Ovary (tissue), 9 donors: ENCODE measurements around the gene ZNF184. TPM values are rescaled to one million over a fixed set of nuclear protein-coding genes. Genes with fewer than 3 reads are reported as not detected.

Source experiments
- DNase-seq, 5 donors: peaks; one replicate each; pipeline ENCODE4 v3.0.0-alpha.2; 2019 to 2020
- H3K27ac ChIP-seq, 2 donors: fragments of 200-600 bp; one replicate each; pipeline versions ENCODE4 v1.5.1 to v1.8.0; 2019 to 2022
- H3K27me3 ChIP-seq: fragments of 200-600 bp; one replicate; pipeline ENCODE4 v1.8.0; 2022
- H3K36me3 ChIP-seq: fragments of 200-600 bp; sonication (generic); one replicate; pipeline ENCODE4 v1.5.1; 2019
- H3K4me1 ChIP-seq: one replicate; pipeline ENCODE4 v1.8.1; 2013; ENCODE audit warnings: mild to moderate bottlenecking, moderate library complexity; ENCODE audit not compliant: insufficient read depth
- H3K4me3 ChIP-seq: fragments of 200-600 bp; sonication (generic); one replicate; pipeline ENCODE4 v1.5.1; 2017
- H3K9me3 ChIP-seq, 2 donors: fragments of 200-600 bp in 1 of 2; sonication (generic) in 1 of 2; one replicate each; pipeline versions ENCODE4 v1.5.1 to v1.8.1; 2013 to 2019; ENCODE audit warnings: mild to moderate bottlenecking in 1 of 2, moderate library complexity in 1 of 2
- EP300 ChIP-seq: sonication (generic); formaldehyde crosslinking; IDR thresholded peaks from one replicate; pipeline ENCODE4 v1.6.1; 2017; ENCODE audit warnings: antibody characterized with exemption
- POLR2A ChIP-seq: fragments of 450-650 bp; IDR thresholded peaks from one replicate; pipeline ENCODE4 v1.6.1; 2017; ENCODE audit warnings: antibody characterized with exemption, mild to moderate bottlenecking, moderate library complexity
- WGBS, 3 donors: extraction: QIAGEN DNeasy Blood & Tissue Kit in 1 of 3; methylation state at CpG; one replicate each; pipeline versions ENCODE4 v1.1.5 to v1.1.7; 2013 to 2017; 5-methylcytosine and 5-hydroxymethylcytosine counted together
- intact Hi-C, 4 donors: fragments of 100-400 bp; cut with DNase I; formaldehyde crosslinking; loops; one replicate each; pipeline versions ENCODE4 v1.11.0 to v1.15.1; 2022 to 2023
- polyA plus RNA-seq, 2 donors: library from polyadenylated mRNA; stranded (reverse); fragments of 200-250 nt in 1 of 2; fragments of 350-450 nt in 1 of 2; fragmentation: Illumina TruSeq in 1 of 2; extraction: RNeasy Lipid Tissue Mini Kit (QIAGEN cat#74804) in 1 of 2; gene quantifications; one replicate each; pipeline ENCODE4 v1.2.3, GENCODE V29; 2013 to 2014
- small RNA-seq: library from RNA; depleted of rRNA; stranded (forward); fragments of <200 nt; gene quantifications from one replicate; pipeline ENCODE3, GENCODE V24; 2016
- total RNA-seq, 7 donors: library from RNA; depleted of rRNA in 2 of 7; stranded (reverse); fragments of >200 nt in 2 of 7; fragmentation: NEBNext Ultra II Directional in 3 of 7; extraction: Animal tissue kit (Norgen Biotek cat#: 25700) in 3 of 7; gene quantifications; one replicate each; pipeline versions ENCODE4 v1.1.0 to v1.2.4, GENCODE V29; 2016 to 2023
- TF ChIP-seq, protein P1 (sequence below), 3 donors: fragments of 450-650 bp in 2 of 3; fragments of 200-600 bp in 1 of 3; IDR thresholded peaks; one replicate each; pipeline versions ENCODE4 v1.5.1 to v1.8.0; 2016 to 2022; ENCODE audit warnings: antibody characterized with exemption in 3 of 3, mild to moderate bottlenecking in 1 of 3
- donor health status: DM: no; HTN: no; CAD: no; lungs with moderate emphysema.
- donor health status: DM: no; HTN: no; CAD: no.
- donor health status: Bipolar disorder and iron deficiency.
- donor health status: DM: yes; HTN: yes; CAD: no.
- donor health status: DM: no; HTN: no; CAD: no.
- donor health status: DM: yes; HTN: yes; CAD: no.

Gene ZNF184
- total and polyA plus RNA-seq, 9 donors: 4.4 to 11.5 (median 7.9) TPM

DNA sequence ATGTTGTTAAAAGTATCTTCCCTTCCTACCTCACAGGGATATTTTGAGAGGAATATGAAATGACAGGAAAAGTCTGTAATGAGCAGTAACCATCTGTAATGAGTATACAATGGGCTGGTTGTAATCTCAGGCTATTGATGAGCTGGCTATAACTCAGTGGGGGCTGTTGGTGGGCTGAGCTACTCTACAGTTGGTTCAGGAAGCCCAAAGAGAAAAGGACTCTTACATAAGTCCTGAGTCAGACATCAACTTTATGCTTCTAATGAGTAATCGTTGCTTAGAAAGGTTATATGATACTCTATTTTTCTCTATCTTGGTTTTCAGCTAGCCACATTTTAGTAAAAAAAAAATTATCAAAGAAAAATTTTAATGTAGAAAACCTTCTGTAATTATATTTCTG lies 57.9 kb downstream of the ZNF184 start:
- 89 to 93% (median 92%) methylated on average over 1 of the region's 1 CpG for WGBS, 3 donors

DNA sequence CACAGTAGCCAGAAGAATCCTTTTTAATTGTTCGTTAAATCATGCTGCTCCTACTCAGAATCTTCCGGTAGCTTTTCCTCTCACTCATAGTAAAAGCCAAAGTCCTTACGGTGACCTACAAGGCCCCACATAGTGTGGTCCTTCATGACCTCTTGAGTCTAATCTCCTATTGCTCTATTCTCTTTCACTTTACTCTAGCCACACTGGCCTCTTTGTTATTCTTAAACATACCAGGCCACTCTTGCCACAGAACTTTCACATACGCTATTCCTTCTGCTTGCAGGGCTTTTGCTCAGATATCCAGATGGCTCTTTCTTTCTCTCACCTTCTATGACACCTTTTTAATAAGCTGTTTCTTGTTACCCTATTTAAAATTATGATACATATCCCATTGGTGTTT lies 58.6 kb downstream of the ZNF184 start:
- DNase-seq: no peak
- H3K27me3 ChIP-seq: no peaks in the 10 kb centered on the region
- WGBS, 3 donors: 90 to 92% (median 92%) methylated on average over 4 of the region's 4 CpGs
- no peaks in the 10 kb centered on the region for H3K36me3 ChIP-seq
- intact Hi-C loops: no loop called here
- no peaks in the 10 kb centered on the region for H3K4me1 ChIP-seq
- H3K27ac ChIP-seq: no peak overlapping the region
- no peak overlapping the region for H3K4me3 ChIP-seq
- TF ChIP-seq, protein P1, sequence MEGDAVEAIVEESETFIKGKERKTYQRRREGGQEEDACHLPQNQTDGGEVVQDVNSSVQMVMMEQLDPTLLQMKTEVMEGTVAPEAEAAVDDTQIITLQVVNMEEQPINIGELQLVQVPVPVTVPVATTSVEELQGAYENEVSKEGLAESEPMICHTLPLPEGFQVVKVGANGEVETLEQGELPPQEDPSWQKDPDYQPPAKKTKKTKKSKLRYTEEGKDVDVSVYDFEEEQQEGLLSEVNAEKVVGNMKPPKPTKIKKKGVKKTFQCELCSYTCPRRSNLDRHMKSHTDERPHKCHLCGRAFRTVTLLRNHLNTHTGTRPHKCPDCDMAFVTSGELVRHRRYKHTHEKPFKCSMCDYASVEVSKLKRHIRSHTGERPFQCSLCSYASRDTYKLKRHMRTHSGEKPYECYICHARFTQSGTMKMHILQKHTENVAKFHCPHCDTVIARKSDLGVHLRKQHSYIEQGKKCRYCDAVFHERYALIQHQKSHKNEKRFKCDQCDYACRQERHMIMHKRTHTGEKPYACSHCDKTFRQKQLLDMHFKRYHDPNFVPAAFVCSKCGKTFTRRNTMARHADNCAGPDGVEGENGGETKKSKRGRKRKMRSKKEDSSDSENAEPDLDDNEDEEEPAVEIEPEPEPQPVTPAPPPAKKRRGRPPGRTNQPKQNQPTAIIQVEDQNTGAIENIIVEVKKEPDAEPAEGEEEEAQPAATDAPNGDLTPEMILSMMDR (IDR thresholded peaks at IDR 0.05): no peak
- no peak for TF ChIP-seq POLR2A
- TF ChIP-seq EP300: no peak
- H3K9me3 ChIP-seq: no peaks in the 10 kb centered on the region

More for the DNA sequence above, 57.9 kb downstream of the ZNF184 start:
- intact Hi-C loops: no loop called here
- no peak for DNase-seq
- TF ChIP-seq POLR2A (no peak), EP300 (no peak)
- TF ChIP-seq, protein P1 (IDR thresholded peaks at IDR 0.05): no peak
- Histone ChIP-seq H3K9me3 (no peaks in the 10 kb centered on the region), H3K27ac (no peak overlapping the region), H3K36me3 (no peaks in the 10 kb centered on the region), H3K27me3 (no peaks in the 10 kb centered on the region), H3K4me1 (no peaks in the 10 kb centered on the region), H3K4me3 (no peak overlapping the region)

DNA sequence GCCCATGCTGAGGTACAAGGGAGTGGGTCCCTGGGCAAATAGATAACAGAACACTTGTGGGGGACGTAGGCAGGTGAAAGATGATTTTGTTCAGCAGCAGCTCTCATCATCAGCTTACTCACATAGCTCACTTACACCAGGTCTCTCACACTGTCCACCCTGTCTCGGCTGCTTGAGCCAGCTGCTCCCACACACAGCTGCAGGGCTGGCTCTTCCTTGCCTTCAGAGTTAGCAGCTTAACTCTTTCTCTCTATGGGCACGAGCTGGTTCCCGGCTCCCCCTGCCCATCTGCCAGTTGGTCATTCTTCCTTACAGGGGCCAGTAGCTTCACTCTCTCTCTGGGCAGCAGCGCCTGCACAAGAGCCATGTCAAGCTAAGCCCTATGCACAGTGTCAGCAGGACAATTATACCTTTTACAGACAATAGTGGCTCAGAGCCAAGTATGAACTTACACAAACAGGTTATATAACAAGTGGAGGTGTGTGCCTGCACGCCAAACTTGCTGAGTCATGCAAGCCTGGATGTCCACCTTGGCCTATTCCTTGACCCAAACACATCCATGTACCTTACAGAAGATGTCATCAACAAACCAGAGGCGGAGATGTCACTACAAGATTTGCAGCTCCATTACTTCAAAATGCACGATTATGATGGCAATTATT lies 65.6 kb downstream of the ZNF184 start:
- TF ChIP-seq EP300: no peak
- no peak for TF ChIP-seq POLR2A
- no peak for DNase-seq
- no peak overlapping the region for H3K27ac ChIP-seq
- H3K4me1 ChIP-seq: no peaks in the 10 kb centered on the region
- intact Hi-C loops: no loop called here
- H3K9me3 ChIP-seq: no peaks in the 10 kb centered on the region
- no peaks in the 10 kb centered on the region for H3K36me3 ChIP-seq
- WGBS, 3 donors: 48 to 66% (median 49%) methylated on average over 8 of the region's 8 CpGs
- H3K27me3 ChIP-seq: no peaks in the 10 kb centered on the region
- no peak overlapping the region for H3K4me3 ChIP-seq

DNA sequence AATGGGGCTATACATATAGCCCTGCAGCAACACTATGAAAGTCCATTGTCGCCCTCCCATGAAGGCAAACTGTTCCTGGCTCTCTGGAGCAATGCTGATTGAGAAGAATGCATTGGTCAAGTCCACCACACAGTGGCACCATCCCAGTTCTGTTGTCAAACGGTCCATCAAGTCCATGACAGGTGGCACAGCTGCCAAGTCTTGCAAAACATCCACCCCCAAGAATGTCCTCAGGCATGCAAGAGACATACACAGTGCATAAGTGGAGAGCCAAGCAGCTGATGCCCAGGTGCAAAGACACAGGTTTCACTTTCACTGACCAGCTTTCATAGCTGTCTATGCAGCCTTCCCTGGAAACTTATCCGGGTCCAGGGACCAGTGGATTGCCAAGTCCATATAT lies 66.8 kb downstream of the ZNF184 start:
- no peaks in the 10 kb centered on the region for H3K4me1 ChIP-seq
- no peaks in the 10 kb centered on the region for H3K27me3 ChIP-seq
- H3K4me3 ChIP-seq: no peak overlapping the region
- intact Hi-C loops: no loop called here
- peaks cover 0 to 1% of the 10 kb centered on the region in 2 donors for H3K9me3 ChIP-seq
- no peak for TF ChIP-seq EP300
- 84 to 89% (median 85%) methylated on average over 3 of the region's 3 CpGs for WGBS, 3 donors
- H3K27ac ChIP-seq: no peak overlapping the region
- no peaks in the 10 kb centered on the region for H3K36me3 ChIP-seq
- no peak for DNase-seq

DNA sequence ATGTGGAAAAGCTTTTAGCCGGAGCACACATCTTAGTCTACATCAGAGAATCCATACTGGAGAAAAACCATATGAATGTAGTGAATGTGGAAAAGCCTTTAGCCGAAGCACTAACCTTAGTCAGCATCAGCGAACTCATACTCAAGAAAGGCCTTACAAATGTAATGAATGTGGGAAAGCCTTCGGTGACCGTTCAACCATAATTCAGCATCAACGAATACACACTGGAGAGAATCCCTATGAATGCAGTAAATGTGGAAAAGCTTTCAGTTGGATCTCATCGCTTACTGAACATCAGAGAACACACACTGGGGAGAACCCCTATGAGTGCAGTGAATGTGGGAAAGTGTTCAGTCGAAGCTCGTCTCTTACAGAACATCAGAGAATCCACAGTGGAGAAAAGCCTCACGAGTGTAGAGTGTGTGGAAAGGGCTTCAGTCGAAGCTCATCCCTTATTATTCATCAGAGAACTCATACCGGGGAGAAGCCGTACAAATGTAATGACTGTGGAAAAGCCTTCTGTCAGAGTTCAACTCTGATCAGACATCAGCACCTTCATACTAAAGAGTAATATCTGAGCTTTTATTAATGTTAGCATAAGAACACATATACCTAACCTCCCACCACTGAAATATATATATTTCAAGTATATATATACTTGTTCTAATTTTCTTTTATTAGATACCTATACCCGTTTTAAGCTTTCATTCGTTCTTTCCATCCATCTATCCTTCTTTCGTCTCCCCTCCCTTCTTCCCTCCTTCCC lies 71.8 kb downstream of the ZNF184 start:
- intact Hi-C loops: no loop called here
- WGBS, 3 donors: 96 to 97% (median 97%) methylated on average over 16 of the region's 16 CpGs
- Histone ChIP-seq H3K4me1 (no peaks in the 10 kb centered on the region), H3K36me3 (no peaks in the 10 kb centered on the region), H3K27ac (no peak overlapping the region), H3K9me3 (peaks cover 0 to 16% of the 10 kb centered on the region in 2 donors), H3K4me3 (no peak overlapping the region), H3K27me3 (no peaks in the 10 kb centered on the region)
- TF ChIP-seq, protein P1 (IDR thresholded peaks at IDR 0.05): no peak
- TF ChIP-seq EP300 (no peak), POLR2A (no peak)
- DNase-seq: no peak

Small RNA genes lying within 50 kb of the gene (small RNA-seq; reads per million reads assigned to genes)
- gene AL021918.1 (not detected), gene AL021918.2 (not detected), gene MCFD2P1 (not detected)

Other genes with a start within 250 kb of the ZNF184 start
- gene PRSS16, start 225.4 kb downstream of the ZNF184 start, total RNA-seq: 10 to 100 TPM in 1 of 7 donors, 1 to 10 TPM in 6; 1.7 to 16.9 (median 3.2) TPM
- 1 to 10 TPM; 2.8 to 3.5 TPM for gene PRSS16, start 225.4 kb downstream of the ZNF184 start, polyA plus RNA-seq
- under 1 TPM in 1 of 7 donors, not detected in 6; 0.05 TPM for gene POM121L2, start 160.8 kb downstream of the ZNF184 start, total RNA-seq
- under 1 TPM in 1 of 2 donors, not detected in 1; 0.02 TPM for gene POM121L2, start 160.8 kb downstream of the ZNF184 start, polyA plus RNA-seq
- gene ZNF391, start 84.3 kb downstream of the ZNF184 start, total RNA-seq: 10 to 100 TPM in 1 of 7 donors, 1 to 10 TPM in 6; 2.3 to 10.1 (median 6.0) TPM
- 1 to 10 TPM; 3.6 to 6.0 TPM for gene ZNF391, start 84.3 kb downstream of the ZNF184 start, polyA plus RNA-seq